Testis (tissue), 2 donors: ENCODE measurements around the gene NEK7.

Experiments
- POLR2A ChIP-seq: fragments of 450-650 bp; IDR thresholded peaks from one replicate; pipeline ENCODE4 v1.6.1; 2017; ENCODE audit warnings: antibody characterized with exemption, mild to moderate bottlenecking, moderate library complexity
- TF ChIP-seq, protein P1 (sequence below), 3 experiments: fragments of 450-650 bp in 2 of 3; fragments of 200-600 bp in 1 of 3; sonication (generic) in 1 of 3; IDR thresholded peaks; one replicate each; pipeline ENCODE4 v1.5.1; 2016 to 2019; ENCODE audit warnings: antibody characterized with exemption in 3 of 3, mild to moderate bottlenecking in 2 of 3, moderate library complexity in 1 of 3

DNA sequence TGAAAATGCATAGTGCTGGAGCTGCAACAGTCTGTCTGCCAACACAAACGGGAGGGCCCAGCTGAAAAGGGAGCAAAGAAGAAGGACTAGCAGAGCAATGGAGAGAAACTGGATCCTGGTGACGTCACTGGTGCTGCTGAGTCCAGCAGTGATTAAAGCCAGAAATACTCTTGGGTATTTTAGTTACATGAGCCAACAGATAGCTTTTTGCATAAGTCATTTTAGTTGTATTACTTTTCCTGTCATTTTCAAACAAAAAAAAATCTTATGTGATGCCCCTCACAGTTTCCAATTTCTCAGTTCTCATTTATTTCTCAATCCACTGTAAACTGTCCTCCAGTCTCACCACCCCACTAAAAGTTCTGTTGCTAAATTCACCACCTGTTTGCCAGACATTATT lies 38.7 kb upstream of the NEK7 start:
- TF ChIP-seq, protein P1, sequence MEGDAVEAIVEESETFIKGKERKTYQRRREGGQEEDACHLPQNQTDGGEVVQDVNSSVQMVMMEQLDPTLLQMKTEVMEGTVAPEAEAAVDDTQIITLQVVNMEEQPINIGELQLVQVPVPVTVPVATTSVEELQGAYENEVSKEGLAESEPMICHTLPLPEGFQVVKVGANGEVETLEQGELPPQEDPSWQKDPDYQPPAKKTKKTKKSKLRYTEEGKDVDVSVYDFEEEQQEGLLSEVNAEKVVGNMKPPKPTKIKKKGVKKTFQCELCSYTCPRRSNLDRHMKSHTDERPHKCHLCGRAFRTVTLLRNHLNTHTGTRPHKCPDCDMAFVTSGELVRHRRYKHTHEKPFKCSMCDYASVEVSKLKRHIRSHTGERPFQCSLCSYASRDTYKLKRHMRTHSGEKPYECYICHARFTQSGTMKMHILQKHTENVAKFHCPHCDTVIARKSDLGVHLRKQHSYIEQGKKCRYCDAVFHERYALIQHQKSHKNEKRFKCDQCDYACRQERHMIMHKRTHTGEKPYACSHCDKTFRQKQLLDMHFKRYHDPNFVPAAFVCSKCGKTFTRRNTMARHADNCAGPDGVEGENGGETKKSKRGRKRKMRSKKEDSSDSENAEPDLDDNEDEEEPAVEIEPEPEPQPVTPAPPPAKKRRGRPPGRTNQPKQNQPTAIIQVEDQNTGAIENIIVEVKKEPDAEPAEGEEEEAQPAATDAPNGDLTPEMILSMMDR (IDR thresholded peaks at IDR 0.05), result no peak
- no peak for TF ChIP-seq POLR2A
